ENCODE results near the gene PEX14.

Gene PEX14

DNA sequence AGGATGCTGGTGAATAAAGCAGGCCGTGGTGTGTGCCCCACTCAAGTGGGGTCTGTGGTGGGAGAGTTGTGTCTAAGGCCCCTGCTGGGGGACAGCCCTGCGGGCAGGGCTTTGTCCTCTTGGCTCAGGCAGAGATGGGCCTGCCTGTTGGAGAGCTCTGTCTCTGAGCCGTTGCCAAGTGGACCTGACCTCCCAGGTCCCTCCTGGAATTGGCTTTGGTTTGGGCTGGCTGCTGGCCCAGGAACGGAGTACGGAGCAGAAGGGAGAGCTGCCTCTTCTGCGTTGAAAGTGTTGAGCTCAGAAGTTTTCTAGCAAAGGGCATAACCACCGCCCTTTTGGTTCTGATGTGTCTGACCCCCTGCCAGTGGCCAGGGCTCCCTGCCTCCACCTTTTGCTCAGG is 153.9 kb downstream of the PEX14 start:
- DNase-seq: no peak
- Histone ChIP-seq H3K4me3 (ENCODE audit: insufficient read depth, low read depth, low read length, poor library complexity, severe bottlenecking) (no peak overlapping the region), H3K36me3 (ENCODE audit: control insufficient read depth, insufficient read depth, low read length) (peaks cover 21% of the 10 kb centered on the region), H3K27me3 (replicated peaks; ENCODE audit: control insufficient read depth, insufficient read depth, low read length, poor library complexity, severe bottlenecking) (no peaks in the 10 kb centered on the region), H3K9me3 (ENCODE audit: control insufficient read depth, low read length) (no peaks in the 10 kb centered on the region), H3K27ac (ENCODE audit: insufficient read depth, low read length, poor library complexity, severe bottlenecking) (no peak overlapping the region), H3K4me1 (ENCODE audit: control insufficient read depth, insufficient read depth, low read length, poor library complexity, severe bottlenecking) (no peaks in the 10 kb centered on the region)

- Histone ChIP-seq H3K9me3 (ENCODE audit: control insufficient read depth, low read length) (no peaks in the 10 kb centered on the region), H3K4me1 (ENCODE audit: control insufficient read depth, insufficient read depth, low read length, poor library complexity, severe bottlenecking) (no peaks in the 10 kb centered on the region), H3K27ac (ENCODE audit: insufficient read depth, low read length, poor library complexity, severe bottlenecking) (no peak overlapping the region), H3K27me3 (replicated peaks; ENCODE audit: control insufficient read depth, insufficient read depth, low read length, poor library complexity, severe bottlenecking) (no peaks in the 10 kb centered on the region), H3K4me3 (ENCODE audit: insufficient read depth, low read depth, low read length, poor library complexity, severe bottlenecking) (no peak overlapping the region), H3K36me3 (ENCODE audit: control insufficient read depth, insufficient read depth, low read length) (peaks cover 16% of the 10 kb centered on the region)
- no peak for DNase-seq
Measured at GRCh38 chr1:10629091-10629815, 154.5 kb downstream of the PEX14 start.

GRCh38 chr1:10629816-10630571 is 155.2 kb downstream of the PEX14 start:
- H3K4me3 ChIP-seq (ENCODE audit: insufficient read depth, low read depth, low read length, poor library complexity, severe bottlenecking): no peak overlapping the region
- H3K27ac ChIP-seq (ENCODE audit: insufficient read depth, low read length, poor library complexity, severe bottlenecking): no peak overlapping the region
- H3K9me3 ChIP-seq (ENCODE audit: control insufficient read depth, low read length): no peaks in the 10 kb centered on the region
- H3K4me1 ChIP-seq (ENCODE audit: control insufficient read depth, insufficient read depth, low read length, poor library complexity, severe bottlenecking): no peaks in the 10 kb centered on the region
- no peak for DNase-seq
- peaks cover 13% of the 10 kb centered on the region for H3K36me3 ChIP-seq (ENCODE audit: control insufficient read depth, insufficient read depth, low read length)
- H3K27me3 ChIP-seq (replicated peaks; ENCODE audit: control insufficient read depth, insufficient read depth, low read length, poor library complexity, severe bottlenecking): no peaks in the 10 kb centered on the region

DNA sequence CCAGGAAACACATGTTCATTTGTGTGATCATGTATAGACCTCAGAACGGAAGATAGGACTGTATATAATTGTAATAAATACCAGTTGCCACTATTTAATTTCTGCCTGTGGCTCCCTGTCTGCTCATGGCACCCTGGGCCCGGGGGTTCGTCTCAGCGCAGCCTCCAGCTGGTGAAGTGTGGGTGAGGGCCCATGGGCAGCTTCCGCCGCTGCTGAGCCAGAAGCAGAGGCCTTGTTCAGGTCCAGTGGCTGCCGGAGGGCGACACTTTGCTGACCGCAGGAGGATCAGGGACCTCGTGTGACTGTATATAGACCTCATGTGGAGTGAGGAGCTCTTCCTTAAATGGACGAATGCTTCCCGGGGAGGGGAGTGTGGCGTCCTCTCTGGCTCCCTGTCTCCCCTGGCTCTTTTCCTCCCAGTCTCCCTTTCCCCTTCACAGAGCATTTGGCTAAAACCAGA is 155.9 kb downstream of the PEX14 start:
- H3K27ac ChIP-seq (ENCODE audit: insufficient read depth, low read length, poor library complexity, severe bottlenecking): no peak overlapping the region
- no peaks in the 10 kb centered on the region for H3K9me3 ChIP-seq (ENCODE audit: control insufficient read depth, low read length)
- H3K36me3 ChIP-seq (ENCODE audit: control insufficient read depth, insufficient read depth, low read length): peaks cover 13% of the 10 kb centered on the region
- no peak for DNase-seq
- no peaks in the 10 kb centered on the region for H3K27me3 ChIP-seq (replicated peaks; ENCODE audit: control insufficient read depth, insufficient read depth, low read length, poor library complexity, severe bottlenecking)
- H3K4me3 ChIP-seq (ENCODE audit: insufficient read depth, low read depth, low read length, poor library complexity, severe bottlenecking): no peak overlapping the region
- no peaks in the 10 kb centered on the region for H3K4me1 ChIP-seq (ENCODE audit: control insufficient read depth, insufficient read depth, low read length, poor library complexity, severe bottlenecking)

DNA sequence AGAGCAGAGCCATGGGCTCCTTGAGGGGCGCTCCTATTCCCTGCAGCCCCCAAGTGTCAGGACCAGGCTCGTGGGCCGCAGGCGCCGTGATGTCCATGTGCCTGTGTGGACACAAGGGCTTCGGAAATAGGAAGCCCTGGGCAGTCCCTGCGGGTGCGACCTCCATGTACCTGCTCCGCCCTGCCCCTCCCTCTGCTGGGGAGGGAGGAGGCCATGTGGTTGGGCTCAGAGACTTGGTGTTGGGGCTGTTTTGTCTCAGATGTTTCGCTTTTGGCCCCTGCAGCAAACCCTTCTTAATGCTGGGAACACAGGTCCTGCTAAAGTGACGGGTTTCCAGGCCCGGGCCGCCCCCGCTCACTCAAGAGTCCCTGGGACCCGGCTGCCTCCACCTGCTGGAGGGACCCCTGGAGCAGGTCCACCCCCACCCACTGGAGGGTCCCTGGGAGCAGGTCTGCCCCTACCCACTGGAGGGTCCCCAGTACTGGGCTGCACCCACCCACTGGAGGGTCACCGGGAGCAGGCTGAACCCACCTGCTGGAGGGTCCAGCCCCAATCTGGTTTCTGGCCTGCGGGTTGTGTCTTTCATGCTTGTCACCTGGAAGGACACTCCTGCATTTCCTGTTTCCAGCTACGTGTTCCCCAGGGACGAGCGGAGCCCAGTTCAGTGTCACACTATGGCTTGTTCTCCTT is 156.5 kb downstream of the PEX14 start:
- DNase-seq: no peak
- no peaks in the 10 kb centered on the region for H3K4me1 ChIP-seq (ENCODE audit: control insufficient read depth, insufficient read depth, low read length, poor library complexity, severe bottlenecking)
- no peaks in the 10 kb centered on the region for H3K9me3 ChIP-seq (ENCODE audit: control insufficient read depth, low read length)
- H3K27me3 ChIP-seq (replicated peaks; ENCODE audit: control insufficient read depth, insufficient read depth, low read length, poor library complexity, severe bottlenecking): no peaks in the 10 kb centered on the region
- peaks cover 13% of the 10 kb centered on the region for H3K36me3 ChIP-seq (ENCODE audit: control insufficient read depth, insufficient read depth, low read length)
- no peak overlapping the region for H3K4me3 ChIP-seq (ENCODE audit: insufficient read depth, low read depth, low read length, poor library complexity, severe bottlenecking)
- no peak overlapping the region for H3K27ac ChIP-seq (ENCODE audit: insufficient read depth, low read length, poor library complexity, severe bottlenecking)

- no peaks in the 10 kb centered on the region for H3K27me3 ChIP-seq (replicated peaks; ENCODE audit: control insufficient read depth, insufficient read depth, low read length, poor library complexity, severe bottlenecking)
- H3K4me1 ChIP-seq (ENCODE audit: control insufficient read depth, insufficient read depth, low read length, poor library complexity, severe bottlenecking): no peaks in the 10 kb centered on the region
- peaks cover 13% of the 10 kb centered on the region for H3K36me3 ChIP-seq (ENCODE audit: control insufficient read depth, insufficient read depth, low read length)
- DNase-seq: no peak
- no peak overlapping the region for H3K27ac ChIP-seq (ENCODE audit: insufficient read depth, low read length, poor library complexity, severe bottlenecking)
- no peaks in the 10 kb centered on the region for H3K9me3 ChIP-seq (ENCODE audit: control insufficient read depth, low read length)
- H3K4me3 ChIP-seq (ENCODE audit: insufficient read depth, low read depth, low read length, poor library complexity, severe bottlenecking): no peak overlapping the region
Measured at GRCh38 chr1:10631811-10632593, 157.3 kb downstream of the PEX14 start.

- H3K27ac ChIP-seq (ENCODE audit: insufficient read depth, low read length, poor library complexity, severe bottlenecking): no peak overlapping the region
- DNase-seq: no peak
- no peaks in the 10 kb centered on the region for H3K4me1 ChIP-seq (ENCODE audit: control insufficient read depth, insufficient read depth, low read length, poor library complexity, severe bottlenecking)
- H3K27me3 ChIP-seq (replicated peaks; ENCODE audit: control insufficient read depth, insufficient read depth, low read length, poor library complexity, severe bottlenecking): no peaks in the 10 kb centered on the region
- H3K9me3 ChIP-seq (ENCODE audit: control insufficient read depth, low read length): no peaks in the 10 kb centered on the region
- H3K4me3 ChIP-seq (ENCODE audit: insufficient read depth, low read depth, low read length, poor library complexity, severe bottlenecking): no peak overlapping the region
- H3K36me3 ChIP-seq (ENCODE audit: control insufficient read depth, insufficient read depth, low read length): peaks cover 13% of the 10 kb centered on the region
Measured at GRCh38 chr1:10632691-10633090, 157.9 kb downstream of the PEX14 start.

DNA sequence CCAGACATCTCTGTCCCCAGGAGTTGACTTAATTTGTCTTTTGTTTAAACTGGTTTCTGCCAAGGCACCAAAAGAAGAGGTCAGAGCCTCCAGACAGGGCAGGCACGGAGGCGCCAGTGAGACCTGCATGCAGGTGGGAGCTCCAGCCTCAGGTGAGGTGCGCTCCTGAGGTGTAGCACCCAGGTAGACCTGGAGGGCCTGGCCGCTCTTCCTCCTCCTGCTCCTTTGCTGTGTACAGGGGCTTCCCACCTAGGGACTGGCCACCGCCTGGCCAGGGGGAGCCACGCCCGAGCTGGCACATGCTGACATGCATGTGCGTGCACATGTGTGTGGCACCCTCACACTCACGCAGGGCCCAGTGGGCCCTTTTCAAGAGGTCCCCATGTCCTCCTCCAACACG is 158.7 kb downstream of the PEX14 start:
- no peak for DNase-seq
- Histone ChIP-seq H3K4me3 (ENCODE audit: insufficient read depth, low read depth, low read length, poor library complexity, severe bottlenecking) (no peak overlapping the region), H3K4me1 (ENCODE audit: control insufficient read depth, insufficient read depth, low read length, poor library complexity, severe bottlenecking) (peaks cover 5% of the 10 kb centered on the region), H3K9me3 (ENCODE audit: control insufficient read depth, low read length) (no peaks in the 10 kb centered on the region), H3K27ac (ENCODE audit: insufficient read depth, low read length, poor library complexity, severe bottlenecking) (no peak overlapping the region), H3K27me3 (replicated peaks; ENCODE audit: control insufficient read depth, insufficient read depth, low read length, poor library complexity, severe bottlenecking) (no peaks in the 10 kb centered on the region), H3K36me3 (ENCODE audit: control insufficient read depth, insufficient read depth, low read length) (peaks cover 13% of the 10 kb centered on the region)

DNA sequence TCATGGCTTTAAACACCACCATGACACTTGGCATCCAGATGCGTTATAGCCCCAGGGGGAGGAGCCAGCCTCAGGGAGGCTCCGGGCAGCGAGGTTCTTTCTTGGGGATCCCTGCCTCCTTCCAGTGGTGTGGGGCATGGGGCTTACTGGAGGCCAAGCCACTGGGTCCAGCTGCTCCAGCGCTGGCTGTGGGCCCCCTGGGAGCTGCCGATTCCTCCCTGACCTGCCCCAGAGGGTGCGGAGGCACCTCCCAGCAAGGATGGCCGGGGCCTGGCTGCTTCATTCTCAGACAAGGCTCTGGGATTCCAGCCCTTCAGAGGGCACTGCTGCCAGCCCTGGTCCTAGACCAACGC is 159.3 kb downstream of the PEX14 start:
- no peak overlapping the region for H3K4me3 ChIP-seq (ENCODE audit: insufficient read depth, low read depth, low read length, poor library complexity, severe bottlenecking)
- peaks cover 5% of the 10 kb centered on the region for H3K4me1 ChIP-seq (ENCODE audit: control insufficient read depth, insufficient read depth, low read length, poor library complexity, severe bottlenecking)
- peaks cover 13% of the 10 kb centered on the region for H3K36me3 ChIP-seq (ENCODE audit: control insufficient read depth, insufficient read depth, low read length)
- no peak for DNase-seq
- no peak overlapping the region for H3K27ac ChIP-seq (ENCODE audit: insufficient read depth, low read length, poor library complexity, severe bottlenecking)
- H3K9me3 ChIP-seq (ENCODE audit: control insufficient read depth, low read length): no peaks in the 10 kb centered on the region
- H3K27me3 ChIP-seq (replicated peaks; ENCODE audit: control insufficient read depth, insufficient read depth, low read length, poor library complexity, severe bottlenecking): no peaks in the 10 kb centered on the region

Data from effector memory CD4-positive, alpha-beta T cell (primary cell).